Erythroblast (primary cell): ENCODE data around the gene HOXA4.

Experiments
- GATA1 ChIP-seq: IDR thresholded peaks from 2 replicates; pipeline ENCODE4 v1.6.1; 2011; ENCODE audit warnings: low read depth, mild to moderate bottlenecking, control low read depth, low read length, moderate library complexity
- POLR2A ChIP-seq: IDR thresholded peaks from 2 replicates; pipeline ENCODE4 v1.6.1; 2011; ENCODE audit warnings: mild to moderate bottlenecking, low read length

- TF ChIP-seq POLR2A (no peak), GATA1 (no peak)
Observed at GRCh38 chr7:27155816-27156507, 25.4 kb upstream of the HOXA4 start.
